SK-N-SH (cell line): ENCODE data around the gene CHAF1A. TPM values are rescaled to one million over a fixed set of nuclear protein-coding genes. Genes with fewer than 3 reads are reported as not detected.

Experiments
- CTCF ChIA-PET: fragments of 300-600, 350-600 bp; formaldehyde crosslinking; extraction: SDS; loops from one replicate; lab custom pipeline; 2021; lab: Yijun Ruan, JAX
- POLR2A ChIA-PET: fragments of 350-600 bp; sonication (Branson Sonifier 250); formaldehyde crosslinking; extraction: SDS; loops from one replicate; lab custom pipeline; 2020; ENCODE audit warnings: antibody characterized with exemption, inconsistent platforms; lab: Yijun Ruan, JAX
- DNase-seq: peaks from one replicate; pipeline ENCODE4 v3.0.0; 2012
- H2AFZ ChIP-seq: fragments of 200-600 bp; sonication (generic); 2 replicates; pipeline ENCODE4 v1.8.1; 2016; ENCODE audit warnings: antibody characterized with exemption, mild to moderate bottlenecking, low read depth
- H3F3A ChIP-seq: fragments of 200-600 bp; sonication (generic); replicated peaks from 2 replicates; pipeline ENCODE3; 2016; ENCODE audit warnings: antibody characterized with exemption, mild to moderate bottlenecking; ENCODE audit not compliant: insufficient read depth
- H3K27ac ChIP-seq, 2 experiments: fragments of 200-500 bp in 1 of 2; fragments of 200-600 bp in 1 of 2; sonication (Bioruptor generic) in 1 of 2; sonication (generic), shearing (Covaris generic) in 1 of 2; 2 replicates each; pipeline versions ENCODE4 v1.5.1 to v1.6.1; 2014 to 2016; ENCODE audit warnings: low read depth in 2 of 2, inconsistent platforms in 1 of 2, low read length in 1 of 2, mild to moderate bottlenecking in 1 of 2, mixed read lengths in 1 of 2
- H3K27me3 ChIP-seq: fragments of 200-600 bp; sonication (generic), shearing (Covaris generic); 2 replicates; pipeline ENCODE4 v1.6.1; 2016; ENCODE audit warnings: mixed run types; ENCODE audit not compliant: insufficient read depth
- H3K36me3 ChIP-seq, 2 experiments: fragments of 200-500 bp in 1 of 2; fragments of 200-600 bp in 1 of 2; sonication (Bioruptor generic) in 1 of 2; sonication (generic) in 1 of 2; replicated peaks in 1 of 2; 2 replicates each; pipeline versions ENCODE3 to v1.5.1; 2014 to 2016; ENCODE audit warnings: low read length in 1 of 2, mild to moderate bottlenecking in 1 of 2; ENCODE audit not compliant: insufficient read depth in 2 of 2, control insufficient read depth in 1 of 2
- H3K4me1 ChIP-seq, 2 experiments: fragments of 200-500 bp in 1 of 2; fragments of 200-600 bp in 1 of 2; sonication (Bioruptor generic) in 1 of 2; sonication (generic), shearing (Covaris generic) in 1 of 2; 2 replicates each; pipeline versions ENCODE4 v1.5.1 to v1.6.1; 2014 to 2016; ENCODE audit warnings: low read depth in 1 of 2, low read length in 1 of 2, mixed run types in 1 of 2; ENCODE audit not compliant: insufficient read depth in 2 of 2, control insufficient read depth in 1 of 2
- H3K4me2 ChIP-seq: fragments of 200-600 bp; sonication (generic), shearing (Covaris generic); 2 replicates; pipeline ENCODE4 v1.6.1; 2017; ENCODE audit warnings: mixed run types
- H3K4me3 ChIP-seq, 2 experiments: fragments of 200-500 bp in 1 of 2; fragments of 200-600 bp in 1 of 2; sonication (Bioruptor generic) in 1 of 2; sonication (generic), shearing (Covaris generic) in 1 of 2; 2 replicates each; pipeline versions ENCODE4 v1.5.1 to v1.8.1; 2014 to 2016; ENCODE audit warnings: low read depth in 2 of 2, inconsistent platforms in 1 of 2, low read length in 1 of 2, mild to moderate bottlenecking in 1 of 2, mixed read lengths in 1 of 2, moderate library complexity in 1 of 2
- H3K79me2 ChIP-seq: fragments of 200-600 bp; sonication (generic); 2 replicates; pipeline ENCODE4 v1.8.1; 2017; ENCODE audit warnings: mild to moderate bottlenecking; ENCODE audit not compliant: insufficient read depth
- H3K9ac ChIP-seq: fragments of 200-600 bp; sonication (generic); 2 replicates; pipeline ENCODE4 v1.6.1; 2017; ENCODE audit warnings: mixed run types
- H3K9me2 ChIP-seq: fragments of 200-600 bp; sonication (generic); 2 replicates; pipeline ENCODE4 v1.6.1; 2017; ENCODE audit warnings: mixed run types
- H3K9me3 ChIP-seq: fragments of 200-600 bp; sonication (generic); 2 replicates; pipeline ENCODE4 v1.6.1; 2017; ENCODE audit warnings: mixed run types, mild to moderate bottlenecking, moderate library complexity
- H4K20me1 ChIP-seq: fragments of 200-600 bp; sonication (generic); 2 replicates; pipeline ENCODE4 v1.6.1; 2017; ENCODE audit warnings: mild to moderate bottlenecking, mixed run types; ENCODE audit not compliant: insufficient read depth
- EP300 ChIP-seq, 2 experiments: IDR thresholded peaks; 2 replicates each; pipeline versions ENCODE4 v1.4.0 to v1.6.1; 2012; ENCODE audit warnings: borderline replicate concordance in 1 of 2, low read depth in 1 of 2, low read length in 1 of 2
- EZH2phosphoT487 ChIP-seq: fragments of 200-600 bp; sonication (generic); IDR thresholded peaks from 2 replicates; pipeline ENCODE4 v1.6.1; 2017; ENCODE audit warnings: low read depth, mixed run types, mild to moderate bottlenecking, antibody characterized with exemption, moderate library complexity, borderline replicate concordance
- FOXJ3 ChIP-seq: sonication (generic); formaldehyde crosslinking; IDR thresholded peaks from 2 replicates; pipeline ENCODE4 v1.5.1; 2020; ENCODE audit warnings: mild to moderate bottlenecking, missing genetic modification reagents
- MXI1 ChIP-seq: IDR thresholded peaks from 2 replicates; pipeline ENCODE4 v1.6.1; 2012; ENCODE audit warnings: mild to moderate bottlenecking, low read depth, low read length, improper control_type of control experiment
- NFIC ChIP-seq: IDR thresholded peaks from 2 replicates; pipeline ENCODE4 v1.4.0; 2012; ENCODE audit warnings: borderline replicate concordance
- NRF1 ChIP-seq: IDR thresholded peaks from 2 replicates; pipeline ENCODE4 v1.6.1; 2012; ENCODE audit warnings: low read depth, mild to moderate bottlenecking, low read length
- RAD21 ChIP-seq: IDR thresholded peaks from 2 replicates; pipeline ENCODE4 v1.6.1; 2012; ENCODE audit warnings: mild to moderate bottlenecking, low read length
- RXRA ChIP-seq: IDR thresholded peaks from 2 replicates; pipeline ENCODE4 v1.4.0; 2012; ENCODE audit warnings: low read depth, mild to moderate bottlenecking, borderline replicate concordance
- SIN3A ChIP-seq: IDR thresholded peaks from 2 replicates; pipeline ENCODE4 v1.6.1; 2012; ENCODE audit warnings: low read depth, mild to moderate bottlenecking, low read length, moderate library complexity, borderline replicate concordance
- SMC3 ChIP-seq: IDR thresholded peaks from 2 replicates; pipeline ENCODE4 v1.6.1; 2012; ENCODE audit warnings: low read depth, low read length, improper control_type of control experiment
- TAF1 ChIP-seq: IDR thresholded peaks from 2 replicates; pipeline ENCODE4 v1.6.1; 2012; ENCODE audit warnings: low read depth, mild to moderate bottlenecking, low read length, moderate library complexity, borderline replicate concordance
- YY1 ChIP-seq: IDR thresholded peaks from 2 replicates; pipeline ENCODE4 v1.4.0; 2012; ENCODE audit warnings: low read depth, mild to moderate bottlenecking
- ZBTB33 ChIP-seq: IDR thresholded peaks from 2 replicates; pipeline ENCODE4 v1.4.0; 2012; ENCODE audit warnings: low read depth, borderline replicate concordance
- WGBS: methylation state at CpG from one replicate; pipeline ENCODE4 v1.1.6; 2017; ENCODE audit warnings: low lambda C conversion rate; 5-methylcytosine and 5-hydroxymethylcytosine counted together
- polyA plus RNA-seq, 3 experiments: library from polyadenylated mRNA; depleted of rRNA; stranded (reverse); fragments of >200 nt; gene quantifications; 2 replicates each; pipeline ENCODE4 v1.2.3, GENCODE V29; 2012
- TF ChIP-seq, protein P1 (sequence below): fragments of 150-350 bp; IDR thresholded peaks from 2 replicates; pipeline ENCODE4 v1.6.1; 2016; ENCODE audit warnings: mild to moderate bottlenecking, low read depth, low read length
- TF ChIP-seq, protein P2 (sequence below): fragments of 150-350 bp; IDR thresholded peaks from 2 replicates; pipeline ENCODE4 v1.6.1; 2017; ENCODE audit warnings: antibody characterized with exemption, low read length, low read depth, borderline replicate concordance

CHAF1A gene
- polyA plus RNA-seq, 1 of the 3 experiments (the other 2 are of a cell fraction): 18.0 TPM

- no peaks in the 10 kb centered on the region for H3K9me3 ChIP-seq
- no peak overlapping the region for H2AFZ ChIP-seq
- no peak overlapping the region for H3K27ac ChIP-seq
- TF ChIP-seq SIN3A: no peak
- no peak for TF ChIP-seq ZBTB33
- no peak for TF ChIP-seq NFIC
- no peak for TF ChIP-seq YY1
- TF ChIP-seq MXI1: no peak
- no peak for TF ChIP-seq SMC3
- TF ChIP-seq FOXJ3 (CRISPR knock-in tag): no peak
- TF ChIP-seq TAF1: no peak
- no peak for TF ChIP-seq RXRA
- TF ChIP-seq, protein P1, sequence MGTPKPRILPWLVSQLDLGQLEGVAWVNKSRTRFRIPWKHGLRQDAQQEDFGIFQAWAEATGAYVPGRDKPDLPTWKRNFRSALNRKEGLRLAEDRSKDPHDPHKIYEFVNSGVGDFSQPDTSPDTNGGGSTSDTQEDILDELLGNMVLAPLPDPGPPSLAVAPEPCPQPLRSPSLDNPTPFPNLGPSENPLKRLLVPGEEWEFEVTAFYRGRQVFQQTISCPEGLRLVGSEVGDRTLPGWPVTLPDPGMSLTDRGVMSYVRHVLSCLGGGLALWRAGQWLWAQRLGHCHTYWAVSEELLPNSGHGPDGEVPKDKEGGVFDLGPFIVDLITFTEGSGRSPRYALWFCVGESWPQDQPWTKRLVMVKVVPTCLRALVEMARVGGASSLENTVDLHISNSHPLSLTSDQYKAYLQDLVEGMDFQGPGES: no peak
- no peaks in the 10 kb centered on the region for H3K9me2 ChIP-seq
- no peaks in the 10 kb centered on the region for H4K20me1 ChIP-seq
- no peaks in the 10 kb centered on the region for H3K27me3 ChIP-seq
- peaks cover 0 to 28% of the 10 kb centered on the region in 2 experiments for H3K36me3 ChIP-seq
- ChIA-PET CTCF (interaction anchor here (0.8 to 1.6 kb wide), 2 partner anchors 28 to 98 kb away, joined by 3 to 4 read pairs; partner anchors contain the start of gene SH3GL1), POLR2A (no interaction called here)
- no peak overlapping the region for H3K9ac ChIP-seq
- DNase-seq: no peak
- no peaks in the 10 kb centered on the region for H3K79me2 ChIP-seq
- no peak overlapping the region for H3K4me2 ChIP-seq
- peaks cover 4% of the 10 kb centered on the region for H3F3A ChIP-seq
- WGBS: 96% methylated on average over 18 of the region's 20 CpGs
- H3K4me1 ChIP-seq: no peaks in the 10 kb centered on the region
- no peak overlapping the region for H3K4me3 ChIP-seq
Measured at GRCh38 chr19:4428326-4428975, 26.0 kb downstream of the CHAF1A start.

DNA sequence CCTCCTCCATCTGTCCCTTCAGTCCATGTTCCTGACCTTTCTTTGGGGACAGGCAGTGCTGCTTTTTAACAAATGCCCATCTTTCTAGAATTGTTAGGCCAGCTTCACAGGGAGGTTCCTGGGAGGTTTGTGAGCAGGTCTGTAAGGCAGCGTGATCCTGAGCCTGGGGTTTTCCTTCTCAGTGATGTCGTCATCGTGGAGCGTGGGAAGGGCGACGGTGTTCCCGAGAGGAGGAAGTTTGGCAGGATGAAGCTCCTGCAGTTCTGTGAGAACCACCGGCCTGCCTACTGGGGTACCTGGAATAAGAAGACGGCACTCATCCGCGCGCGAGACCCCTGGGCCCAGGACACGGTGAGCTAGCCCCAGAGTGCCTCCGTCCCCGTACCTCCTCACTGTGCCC is 26.8 kb downstream of the CHAF1A start:
- no peak for DNase-seq
- no peaks in the 10 kb centered on the region for H4K20me1 ChIP-seq
- H3F3A ChIP-seq: peaks cover 4% of the 10 kb centered on the region
- no peaks in the 10 kb centered on the region for H3K27me3 ChIP-seq
- H2AFZ ChIP-seq: no peak overlapping the region
- H3K27ac ChIP-seq: no peak overlapping the region
- no peaks in the 10 kb centered on the region for H3K4me1 ChIP-seq
- POLR2A ChIA-PET: interaction anchor here (0.6 kb wide), 1 partner anchor 151 kb away, joined by 3 read pairs; no protein-coding TSS in a partner anchor
- CTCF ChIA-PET: interaction anchor here (1.6 kb wide), 1 partner anchor 29 kb away, joined by 4 read pairs; the partner anchor contains the start of gene SH3GL1
- H3K9ac ChIP-seq: no peak overlapping the region
- H3K9me2 ChIP-seq: no peaks in the 10 kb centered on the region
- H3K4me2 ChIP-seq: no peak overlapping the region
- no peaks in the 10 kb centered on the region for H3K79me2 ChIP-seq
- no peaks in the 10 kb centered on the region for H3K9me3 ChIP-seq
- H3K36me3 ChIP-seq: peaks cover 0 to 28% of the 10 kb centered on the region in 2 experiments
- WGBS: 96% methylated on average over 16 of the region's 16 CpGs
- no peak overlapping the region for H3K4me3 ChIP-seq
- TF ChIP-seq SIN3A: no peak
- TF ChIP-seq, protein P1: no peak
- TF ChIP-seq, protein P2, sequence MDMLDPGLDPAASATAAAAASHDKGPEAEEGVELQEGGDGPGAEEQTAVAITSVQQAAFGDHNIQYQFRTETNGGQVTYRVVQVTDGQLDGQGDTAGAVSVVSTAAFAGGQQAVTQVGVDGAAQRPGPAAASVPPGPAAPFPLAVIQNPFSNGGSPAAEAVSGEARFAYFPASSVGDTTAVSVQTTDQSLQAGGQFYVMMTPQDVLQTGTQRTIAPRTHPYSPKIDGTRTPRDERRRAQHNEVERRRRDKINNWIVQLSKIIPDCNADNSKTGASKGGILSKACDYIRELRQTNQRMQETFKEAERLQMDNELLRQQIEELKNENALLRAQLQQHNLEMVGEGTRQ: no peak
- no peak for TF ChIP-seq EP300 (IDR thresholded peaks at IDR 0.05; ENCODE audit: borderline replicate concordance in 1 of 2, low read depth in 1 of 2, low read length in 1 of 2)
- no peak for TF ChIP-seq NRF1
- TF ChIP-seq RAD21: no peak
- TF ChIP-seq EZH2phosphoT487: no peak
